Glutamatergic neuron (in vitro differentiated cells): ENCODE results near the gene PGPEP1. TPM values are rescaled to one million over a fixed set of nuclear protein-coding genes. Genes with fewer than 3 reads are reported as not detected.
"Not testable (repeated sequence)": the region's sequence is repeated elsewhere in the genome, so short reads cannot be mapped to it uniquely, and the experiment has no call there.

Experiments
- DNase-seq: peaks from one replicate; pipeline ENCODE4 v3.0.0; 2022
- H3K27ac Mint-ChIP-seq: one replicate; pipeline ENCODE4 v1.8.0; 2020; ENCODE audit warnings: mild to moderate bottlenecking, mixed read lengths, inconsistent platforms; ENCODE audit not compliant: unreplicated experiment
- H3K27me3 Mint-ChIP-seq: one replicate; pipeline ENCODE4 v1.8.0; 2020; ENCODE audit warnings: mild to moderate bottlenecking, moderate library complexity, mixed read lengths, inconsistent platforms; ENCODE audit not compliant: unreplicated experiment
- H3K36me3 Mint-ChIP-seq: one replicate; pipeline ENCODE4 v1.8.0; 2020; ENCODE audit warnings: mild to moderate bottlenecking, mixed read lengths, inconsistent platforms; ENCODE audit not compliant: unreplicated experiment
- H3K4me1 Mint-ChIP-seq: one replicate; pipeline ENCODE4 v1.8.0; 2020; ENCODE audit warnings: mild to moderate bottlenecking, low read depth, mixed read lengths, inconsistent platforms; ENCODE audit not compliant: unreplicated experiment
- H3K4me3 Mint-ChIP-seq: one replicate; pipeline ENCODE4 v1.8.0; 2020; ENCODE audit warnings: mild to moderate bottlenecking, mixed read lengths, inconsistent platforms; ENCODE audit not compliant: unreplicated experiment
- H3K9me3 Mint-ChIP-seq: one replicate; pipeline ENCODE4 v1.8.0; 2020; ENCODE audit warnings: mild to moderate bottlenecking, moderate library complexity, mixed read lengths, inconsistent platforms; ENCODE audit not compliant: unreplicated experiment
- total RNA-seq: library from RNA; stranded (reverse); fragmentation: NEBNext Ultra II Directional; extraction: Animal tissue kit (Norgen Biotek cat#: 25700); gene quantifications from one replicate; pipeline ENCODE4 v1.2.1, GENCODE V29; 2021; ENCODE audit not compliant: unreplicated experiment
- TF ChIP-seq, protein P1 (sequence below): fragments of 200-600 bp; sonication (generic); IDR thresholded peaks from one replicate; pipeline ENCODE4 v1.5.0; 2021; ENCODE audit not compliant: partially characterized antibody, unreplicated experiment

The PGPEP1 gene
- total RNA-seq, 1 donor from 2014 or later, result 25.6 TPM

DNA sequence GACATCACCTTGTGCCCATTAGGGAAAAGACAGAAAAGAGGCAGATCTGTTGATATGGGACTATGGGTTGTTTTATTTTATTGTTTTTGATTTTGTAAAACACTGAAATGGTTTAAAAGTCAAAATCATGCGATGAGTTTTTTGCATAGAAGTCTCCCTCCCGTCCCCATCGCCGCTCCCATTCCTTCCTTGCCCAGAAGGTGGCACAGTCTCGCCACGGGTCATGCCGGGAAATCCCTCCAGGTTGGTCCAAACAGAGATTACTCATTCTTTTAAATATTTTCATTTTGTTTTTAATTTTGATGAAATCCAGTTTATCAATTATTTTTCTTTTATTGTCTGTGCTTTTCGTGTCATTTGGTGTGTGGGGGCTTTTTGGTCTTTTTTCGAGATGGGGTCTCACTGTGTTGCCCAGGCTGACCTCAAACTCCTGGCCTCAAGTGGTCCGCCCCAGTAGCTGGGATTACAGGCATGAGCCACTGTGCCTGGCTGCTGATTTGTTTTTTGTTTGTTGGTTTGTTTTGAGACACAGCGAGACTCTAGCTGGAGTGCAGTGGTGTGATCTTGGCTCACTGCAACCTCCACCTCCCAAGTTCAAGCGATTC is 9.2 kb downstream of the PGPEP1 start:
- Mint-ChIP-seq H3K27ac (no peak overlapping the region), H3K36me3 (peaks cover 8% of the 10 kb centered on the region), H3K9me3 (peaks cover 4% of the 10 kb centered on the region), H3K4me1 (no peaks in the 10 kb centered on the region), H3K4me3 (no peak overlapping the region), H3K27me3 (peaks cover 2% of the 10 kb centered on the region)
- TF ChIP-seq, protein P1, sequence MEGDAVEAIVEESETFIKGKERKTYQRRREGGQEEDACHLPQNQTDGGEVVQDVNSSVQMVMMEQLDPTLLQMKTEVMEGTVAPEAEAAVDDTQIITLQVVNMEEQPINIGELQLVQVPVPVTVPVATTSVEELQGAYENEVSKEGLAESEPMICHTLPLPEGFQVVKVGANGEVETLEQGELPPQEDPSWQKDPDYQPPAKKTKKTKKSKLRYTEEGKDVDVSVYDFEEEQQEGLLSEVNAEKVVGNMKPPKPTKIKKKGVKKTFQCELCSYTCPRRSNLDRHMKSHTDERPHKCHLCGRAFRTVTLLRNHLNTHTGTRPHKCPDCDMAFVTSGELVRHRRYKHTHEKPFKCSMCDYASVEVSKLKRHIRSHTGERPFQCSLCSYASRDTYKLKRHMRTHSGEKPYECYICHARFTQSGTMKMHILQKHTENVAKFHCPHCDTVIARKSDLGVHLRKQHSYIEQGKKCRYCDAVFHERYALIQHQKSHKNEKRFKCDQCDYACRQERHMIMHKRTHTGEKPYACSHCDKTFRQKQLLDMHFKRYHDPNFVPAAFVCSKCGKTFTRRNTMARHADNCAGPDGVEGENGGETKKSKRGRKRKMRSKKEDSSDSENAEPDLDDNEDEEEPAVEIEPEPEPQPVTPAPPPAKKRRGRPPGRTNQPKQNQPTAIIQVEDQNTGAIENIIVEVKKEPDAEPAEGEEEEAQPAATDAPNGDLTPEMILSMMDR, result peak; percentile 56
- DNase-seq, result peak; percentile 69

DNA sequence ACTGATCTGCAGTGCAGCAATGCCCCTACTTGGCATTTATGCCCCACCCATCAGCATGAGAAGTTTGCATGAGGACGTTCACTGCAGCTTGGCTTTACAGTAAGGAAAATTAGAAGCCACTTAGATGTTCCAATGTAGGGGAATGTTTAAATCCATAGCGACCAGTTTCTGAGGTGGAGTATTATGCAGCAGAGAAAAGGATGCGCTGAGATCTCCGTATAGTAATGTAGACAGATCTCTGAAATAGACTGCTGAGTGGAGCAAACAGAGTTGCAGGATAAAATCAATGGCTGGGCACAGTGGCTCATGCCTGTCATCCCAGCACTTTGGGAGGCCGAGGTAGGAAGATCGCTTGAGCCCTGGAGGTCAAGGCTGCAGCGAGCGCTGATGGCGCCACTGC is 10.1 kb downstream of the PGPEP1 start:
- TF ChIP-seq, protein P1, result no peak
- Mint-ChIP-seq H3K36me3 (peaks cover 8% of the 10 kb centered on the region), H3K27ac (no peak overlapping the region), H3K4me1 (no peaks in the 10 kb centered on the region), H3K4me3 (no peak overlapping the region), H3K9me3 (peaks cover 2% of the 10 kb centered on the region), H3K27me3 (peaks cover 2% of the 10 kb centered on the region)
- no peak for DNase-seq

DNA sequence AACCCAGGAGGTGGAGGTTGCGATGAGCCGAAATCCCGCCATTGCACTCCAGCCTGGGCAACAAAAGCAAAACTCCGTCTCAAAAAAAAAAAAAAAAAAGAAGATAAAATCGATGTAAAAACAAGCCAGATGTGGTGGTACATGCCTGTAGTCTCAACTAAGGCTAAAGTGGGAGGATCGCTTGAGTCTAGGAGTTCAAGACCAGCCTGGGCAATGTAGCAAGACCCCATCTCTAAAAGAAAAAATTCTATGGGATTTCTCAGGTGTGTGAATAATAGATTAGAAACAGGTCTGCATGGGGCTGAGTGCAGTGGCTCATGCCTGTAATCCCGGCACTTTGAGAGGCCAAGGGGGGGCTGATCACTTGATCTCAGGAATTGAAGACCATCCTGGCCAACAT is 11.1 kb downstream of the PGPEP1 start:
- DNase-seq, result no peak
- H3K4me1 Mint-ChIP-seq, result no peaks in the 10 kb centered on the region
- peaks cover 4% of the 10 kb centered on the region for H3K27me3 Mint-ChIP-seq
- H3K36me3 Mint-ChIP-seq, result peaks cover 8% of the 10 kb centered on the region
- H3K4me3 Mint-ChIP-seq, result no peak overlapping the region
- no peak overlapping the region for H3K27ac Mint-ChIP-seq
- TF ChIP-seq, protein P1, result no peak
- H3K9me3 Mint-ChIP-seq, result peaks cover 2% of the 10 kb centered on the region

DNA sequence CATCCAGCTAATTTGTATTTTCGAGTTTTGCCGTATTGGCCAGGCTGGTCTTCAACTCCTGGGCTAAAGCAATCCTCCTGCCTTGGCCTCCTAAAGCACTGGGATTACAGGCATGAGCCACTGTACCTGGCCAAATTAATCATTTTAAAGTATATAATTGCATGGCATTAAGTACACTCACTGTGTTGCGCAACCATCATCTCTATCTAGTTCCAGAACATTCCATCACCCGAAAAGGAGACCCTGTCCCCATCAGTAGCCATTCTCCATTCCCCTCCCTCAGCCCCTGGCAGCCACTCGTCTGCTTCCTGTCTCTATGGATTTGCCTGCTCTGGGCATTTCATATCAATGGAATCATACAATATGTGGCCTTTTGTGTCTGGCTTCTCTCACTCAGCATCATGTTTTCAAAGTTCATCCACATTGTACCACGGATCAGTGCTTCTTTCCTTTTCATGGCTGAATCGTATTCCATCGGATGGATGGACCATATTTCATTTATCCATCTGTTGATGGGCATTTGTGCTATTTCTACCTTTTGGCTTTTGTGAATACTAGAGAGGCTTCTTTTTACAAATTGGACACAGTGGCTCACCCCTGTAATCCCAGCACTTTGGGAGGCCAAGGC is 13.1 kb downstream of the PGPEP1 start:
- H3K36me3 Mint-ChIP-seq, result peaks cover 11% of the 10 kb centered on the region
- no peak for DNase-seq
- TF ChIP-seq, protein P1, result no peak
- no peak overlapping the region for H3K27ac Mint-ChIP-seq
- no peak overlapping the region for H3K4me3 Mint-ChIP-seq
- H3K27me3 Mint-ChIP-seq, result peaks cover 4% of the 10 kb centered on the region
- H3K4me1 Mint-ChIP-seq, result no peaks in the 10 kb centered on the region
- H3K9me3 Mint-ChIP-seq, result no peaks in the 10 kb centered on the region

DNA sequence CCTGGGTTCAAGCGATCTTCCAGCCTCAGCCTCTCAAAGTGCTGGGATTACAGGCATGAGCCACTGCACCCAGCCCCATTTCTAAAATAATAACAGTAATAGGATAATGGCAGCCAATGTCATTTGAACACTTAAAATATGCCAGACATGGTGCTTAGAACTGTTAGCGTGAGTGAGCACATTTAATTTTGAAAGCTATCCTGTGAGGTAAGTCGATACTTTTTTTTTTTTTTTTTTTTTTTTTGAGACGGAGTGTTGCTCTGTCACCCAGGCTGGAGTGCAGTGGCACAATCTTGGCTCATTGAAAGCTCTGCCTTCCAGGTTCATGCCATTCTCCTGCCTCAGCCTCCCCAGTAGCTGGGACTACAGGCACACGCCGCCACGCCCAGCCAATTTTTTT is 14.3 kb downstream of the PGPEP1 start:
- H3K27ac Mint-ChIP-seq, H3K27me3 Mint-ChIP-seq, H3K4me3 Mint-ChIP-seq, DNase-seq, H3K4me1 Mint-ChIP-seq, H3K9me3 Mint-ChIP-seq: not testable (repeated sequence)
- H3K36me3 Mint-ChIP-seq, result peaks cover 16% of the 10 kb centered on the region
